Smooth muscle cell (in vitro differentiated cells): Measurements from ENCODE around the gene OXCT1. TPM values are rescaled to one million over a fixed set of nuclear protein-coding genes. Genes with fewer than 3 reads are reported as not detected.

Experiments
- DNase-seq: peaks from one replicate; lab custom pipeline; 2025; ENCODE audit not compliant: unreplicated experiment; lab: John Stamatoyannopoulos, UW
- H2AFZ ChIP-seq: fragments of 200-600 bp; sonication (generic); 2 replicates; pipeline ENCODE4 v1.6.0; 2016; ENCODE audit warnings: antibody characterized with exemption, low read depth, mild to moderate bottlenecking
- H3F3A ChIP-seq: fragments of 200-600 bp; sonication (generic); 2 replicates; pipeline ENCODE4 v1.6.0; 2017; ENCODE audit warnings: antibody characterized with exemption, low read depth
- H3K27ac ChIP-seq: fragments of 200-600 bp; sonication (generic); 2 replicates; pipeline ENCODE4 v1.5.1; 2016; ENCODE audit warnings: low read depth, mild to moderate bottlenecking
- H3K27me3 ChIP-seq: fragments of 200-600 bp; sonication (generic); 2 replicates; pipeline ENCODE4 v1.6.1; 2016; ENCODE audit warnings: low read depth, mild to moderate bottlenecking
- H3K36me3 ChIP-seq: fragments of 200-600 bp; sonication (generic); 2 replicates; pipeline ENCODE4 v1.5.1; 2016; ENCODE audit warnings: low read depth
- H3K4me1 ChIP-seq: fragments of 200-600 bp; sonication (generic); 2 replicates; pipeline ENCODE4 v1.5.1; 2016; ENCODE audit warnings: low read depth
- H3K4me2 ChIP-seq: fragments of 200-600 bp; sonication (generic); 2 replicates; pipeline ENCODE4 v1.6.0; 2016; ENCODE audit warnings: mild to moderate bottlenecking
- H3K4me3 ChIP-seq: fragments of 200-600 bp; sonication (generic); 2 replicates; pipeline ENCODE4 v1.5.1; 2016; ENCODE audit warnings: mild to moderate bottlenecking
- H3K79me2 ChIP-seq: fragments of 200-600 bp; sonication (generic); 2 replicates; pipeline ENCODE4 v1.6.0; 2016; ENCODE audit warnings: low read depth, mild to moderate bottlenecking
- H3K9ac ChIP-seq: fragments of 200-600 bp; sonication (generic); 2 replicates; pipeline ENCODE4 v1.6.0; 2016; ENCODE audit warnings: low read depth
- H3K9me3 ChIP-seq: fragments of 200-600 bp; sonication (generic); replicated peaks from 2 replicates; pipeline ENCODE4 v1.5.1; 2016; ENCODE audit warnings: low read depth
- H4K20me1 ChIP-seq: fragments of 200-600 bp; sonication (generic); 2 replicates; pipeline ENCODE4 v1.6.0; 2016; ENCODE audit warnings: low read depth
- WGBS: methylation state at CpG from one replicate; pipeline ENCODE4 v1.1.7; 2016; ENCODE audit warnings: low lambda C conversion rate; 5-methylcytosine and 5-hydroxymethylcytosine counted together
- polyA plus RNA-seq: library from polyadenylated mRNA; unstranded; fragments of >200 nt; fragmentation: Nextera tagmentation; extraction: Ambion mirVana; gene quantifications from 2 replicates; pipeline ENCODE4 v1.2.1, GENCODE V29; 2016
- total RNA-seq: library from RNA; depleted of rRNA; stranded (reverse); fragments of >200 nt; gene quantifications from 2 replicates; pipeline ENCODE4 v1.2.3, GENCODE V29; 2014
- TF ChIP-seq, protein P1 (sequence below): fragments of 200-600 bp; sonication (generic); IDR thresholded peaks from 2 replicates; pipeline ENCODE4 v1.5.1; 2017; ENCODE audit warnings: borderline replicate concordance, mild to moderate bottlenecking, antibody characterized with exemption; ENCODE audit not compliant: insufficient read depth, poor library complexity, severe bottlenecking

The OXCT1 gene
- total and polyA plus RNA-seq, 2 experiments from 2014 or later, result 10.0 to 16.7 TPM

DNA sequence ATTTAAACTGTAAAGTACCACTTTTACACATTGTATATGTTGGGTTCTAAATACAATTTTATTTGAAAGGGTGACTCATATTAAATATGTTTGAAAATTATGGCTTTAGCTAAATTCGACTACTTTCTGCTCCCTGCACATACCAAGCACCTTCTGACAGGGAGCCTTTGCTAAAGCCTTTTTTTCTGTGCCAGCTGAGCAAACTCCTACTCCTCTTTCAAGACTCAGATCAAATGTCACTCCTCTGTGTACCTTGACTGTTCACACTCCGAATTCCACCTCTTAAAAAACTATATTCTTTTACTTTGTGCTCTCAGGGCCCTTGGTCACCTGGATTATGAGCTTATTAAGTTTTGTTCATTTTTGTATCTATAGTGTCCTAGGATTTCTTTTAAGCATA, 6.5 kb upstream of the OXCT1 start:
- Histone ChIP-seq H3F3A (no peaks in the 10 kb centered on the region), H3K27ac (no peak overlapping the region), H3K4me1 (no peaks in the 10 kb centered on the region), H3K4me3 (no peak overlapping the region), H3K79me2 (no peaks in the 10 kb centered on the region), H3K27me3 (no peaks in the 10 kb centered on the region), H3K36me3 (no peaks in the 10 kb centered on the region), H3K9me3 (no peaks in the 10 kb centered on the region), H3K4me2 (no peak overlapping the region), H2AFZ (no peak overlapping the region), H3K9ac (no peak overlapping the region), H4K20me1 (no peaks in the 10 kb centered on the region)
- WGBS, result 76% methylated on average over 2 of the region's 2 CpGs
- TF ChIP-seq, protein P1, sequence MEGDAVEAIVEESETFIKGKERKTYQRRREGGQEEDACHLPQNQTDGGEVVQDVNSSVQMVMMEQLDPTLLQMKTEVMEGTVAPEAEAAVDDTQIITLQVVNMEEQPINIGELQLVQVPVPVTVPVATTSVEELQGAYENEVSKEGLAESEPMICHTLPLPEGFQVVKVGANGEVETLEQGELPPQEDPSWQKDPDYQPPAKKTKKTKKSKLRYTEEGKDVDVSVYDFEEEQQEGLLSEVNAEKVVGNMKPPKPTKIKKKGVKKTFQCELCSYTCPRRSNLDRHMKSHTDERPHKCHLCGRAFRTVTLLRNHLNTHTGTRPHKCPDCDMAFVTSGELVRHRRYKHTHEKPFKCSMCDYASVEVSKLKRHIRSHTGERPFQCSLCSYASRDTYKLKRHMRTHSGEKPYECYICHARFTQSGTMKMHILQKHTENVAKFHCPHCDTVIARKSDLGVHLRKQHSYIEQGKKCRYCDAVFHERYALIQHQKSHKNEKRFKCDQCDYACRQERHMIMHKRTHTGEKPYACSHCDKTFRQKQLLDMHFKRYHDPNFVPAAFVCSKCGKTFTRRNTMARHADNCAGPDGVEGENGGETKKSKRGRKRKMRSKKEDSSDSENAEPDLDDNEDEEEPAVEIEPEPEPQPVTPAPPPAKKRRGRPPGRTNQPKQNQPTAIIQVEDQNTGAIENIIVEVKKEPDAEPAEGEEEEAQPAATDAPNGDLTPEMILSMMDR, result no peak
- DNase-seq, result no peak

DNA sequence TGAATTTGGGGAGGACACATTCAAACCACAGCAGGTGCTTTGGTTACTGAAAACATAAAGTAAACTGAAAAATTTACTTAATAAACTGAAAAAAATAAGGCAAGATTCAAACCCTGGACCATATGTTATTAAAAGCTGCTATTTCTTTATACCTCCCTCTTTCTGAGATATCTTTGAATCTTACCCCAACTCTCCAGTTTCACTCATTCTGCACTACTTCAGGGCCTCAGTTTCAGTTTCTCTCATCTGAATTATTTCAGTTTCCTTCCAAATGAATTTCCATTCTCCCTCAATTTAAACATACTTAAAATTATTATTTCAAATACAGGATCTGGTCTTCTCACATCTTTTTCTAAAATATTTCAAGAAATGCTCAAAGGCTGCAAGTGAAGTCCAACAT, 4.9 kb upstream of the OXCT1 start:
- no peak for DNase-seq
- Histone ChIP-seq H3F3A (no peaks in the 10 kb centered on the region), H4K20me1 (no peaks in the 10 kb centered on the region), H3K36me3 (no peaks in the 10 kb centered on the region), H3K27me3 (no peaks in the 10 kb centered on the region), H2AFZ (no peak overlapping the region), H3K4me2 (no peak overlapping the region), H3K9me3 (no peaks in the 10 kb centered on the region), H3K4me1 (no peaks in the 10 kb centered on the region), H3K79me2 (no peaks in the 10 kb centered on the region), H3K27ac (no peak overlapping the region), H3K4me3 (no peak overlapping the region), H3K9ac (no peak overlapping the region)
- TF ChIP-seq, protein P1, result no peak

DNA sequence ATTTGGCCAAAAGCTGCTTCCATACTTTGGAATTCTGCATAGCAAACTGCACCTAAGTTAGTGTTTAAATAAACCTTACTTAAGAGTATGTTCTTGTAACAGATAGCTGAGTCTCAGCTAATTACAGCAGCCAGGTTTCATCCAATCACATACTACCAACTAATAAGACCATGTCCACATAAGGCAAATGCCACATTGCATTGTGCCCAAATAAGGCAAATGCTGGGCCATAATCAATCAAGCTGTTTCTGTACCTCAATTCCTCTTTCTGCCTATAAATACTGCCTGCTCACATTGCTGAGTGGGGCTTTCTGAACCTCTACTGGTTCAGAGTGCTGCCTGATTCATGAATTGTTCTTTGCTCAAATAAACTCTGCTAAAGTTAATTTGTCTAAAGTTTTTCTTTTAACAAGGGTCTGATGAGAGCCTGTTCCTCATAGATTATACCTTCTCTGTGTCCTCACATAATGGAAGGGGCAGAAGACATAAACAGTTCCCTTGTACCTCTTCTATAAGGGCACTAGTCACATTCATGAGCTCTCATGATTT, 4.4 kb upstream of the OXCT1 start:
- H3K4me2 ChIP-seq, result no peak overlapping the region
- H3K4me3 ChIP-seq, result no peak overlapping the region
- no peaks in the 10 kb centered on the region for H3F3A ChIP-seq
- no peaks in the 10 kb centered on the region for H3K4me1 ChIP-seq
- no peaks in the 10 kb centered on the region for H3K36me3 ChIP-seq
- H3K27me3 ChIP-seq, result no peaks in the 10 kb centered on the region
- TF ChIP-seq, protein P1, result no peak
- no peaks in the 10 kb centered on the region for H4K20me1 ChIP-seq
- H3K9me3 ChIP-seq, result no peaks in the 10 kb centered on the region
- H2AFZ ChIP-seq, result no peak overlapping the region
- H3K27ac ChIP-seq, result no peak overlapping the region
- no peak for DNase-seq
- H3K79me2 ChIP-seq, result no peaks in the 10 kb centered on the region
- H3K9ac ChIP-seq, result no peak overlapping the region

DNA sequence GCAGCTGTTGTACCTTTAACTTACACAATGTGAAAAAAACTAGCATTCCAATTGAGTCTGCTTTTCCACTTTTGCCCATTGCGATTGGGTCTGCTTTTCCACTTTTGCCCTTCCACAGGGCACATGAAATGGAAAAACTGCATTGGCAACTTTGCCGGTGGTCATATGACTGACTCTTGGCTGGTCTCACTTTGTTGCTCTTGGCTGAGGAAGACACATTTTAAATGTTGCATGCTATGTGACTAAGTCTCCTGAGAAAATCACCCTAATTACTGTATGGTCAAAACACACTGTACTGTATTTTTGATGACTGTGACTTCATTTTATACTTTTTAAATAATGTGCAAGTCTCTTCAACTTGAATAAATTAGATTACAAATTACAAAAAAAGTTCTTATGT, 1.6 kb upstream of the OXCT1 start:
- Histone ChIP-seq H3K27ac (no peak overlapping the region), H3K4me1 (peaks cover 3% of the 10 kb centered on the region), H4K20me1 (no peaks in the 10 kb centered on the region), H3K27me3 (no peaks in the 10 kb centered on the region), H3K36me3 (no peaks in the 10 kb centered on the region), H2AFZ (no peak overlapping the region), H3K9me3 (no peaks in the 10 kb centered on the region), H3K79me2 (no peaks in the 10 kb centered on the region), H3F3A (no peaks in the 10 kb centered on the region), H3K9ac (no peak overlapping the region), H3K4me2 (no peak overlapping the region), H3K4me3 (no peak overlapping the region)
- WGBS, result 95% methylated on average over 2 of the region's 2 CpGs
- DNase-seq, result no peak
- TF ChIP-seq, protein P1, result no peak
